ENCODE data around the gene SGIP1.

Gene SGIP1

GRCh38 chr1:66633159-66633558 lies 99.2 kb downstream of the SGIP1 start:
- DNase-seq (ENCODE audit: low read depth) = peak; percentile 64
- no peak overlapping the region for H3K4me3 ChIP-seq (ENCODE audit: low read length)
- TF ChIP-seq CTCF (conservative IDR thresholded peaks at IDR 0.05; ENCODE audit: low read depth, low read length) = no peak

GRCh38 chr1:66637146-66637545 lies 103.2 kb downstream of the SGIP1 start:
- H3K4me3 ChIP-seq (ENCODE audit: low read length) = no peak overlapping the region
- DNase-seq (ENCODE audit: low read depth) = no peak
- no peak for TF ChIP-seq CTCF (conservative IDR thresholded peaks at IDR 0.05; ENCODE audit: low read depth, low read length)

GRCh38 chr1:66641891-66642473 lies 108.0 kb downstream of the SGIP1 start:
- no peak for DNase-seq (ENCODE audit: low read depth)
- H3K4me3 ChIP-seq (ENCODE audit: low read length) = no peak overlapping the region
- TF ChIP-seq CTCF (conservative IDR thresholded peaks at IDR 0.05; ENCODE audit: low read depth, low read length) = no peak

GRCh38 chr1:66642992-66643391 lies 109.0 kb downstream of the SGIP1 start:
- H3K4me3 ChIP-seq (ENCODE audit: low read length) = no peak overlapping the region
- no peak for TF ChIP-seq CTCF (conservative IDR thresholded peaks at IDR 0.05; ENCODE audit: low read depth, low read length)
- no peak for DNase-seq (ENCODE audit: low read depth)

- no peak for DNase-seq (ENCODE audit: low read depth)
- TF ChIP-seq CTCF (conservative IDR thresholded peaks at IDR 0.05; ENCODE audit: low read depth, low read length) = no peak
- no peak overlapping the region for H3K4me3 ChIP-seq (ENCODE audit: low read length)
These were observed 110.4 kb downstream of the SGIP1 start for GRCh38 chr1:66644331-66644730.

- no peak for TF ChIP-seq CTCF (conservative IDR thresholded peaks at IDR 0.05; ENCODE audit: low read depth, low read length)
- no peak for DNase-seq (ENCODE audit: low read depth)
- no peak overlapping the region for H3K4me3 ChIP-seq (ENCODE audit: low read length)
These were observed 115.1 kb downstream of the SGIP1 start for GRCh38 chr1:66648901-66649595.

GRCh38 chr1:66652556-66652955 lies 118.6 kb downstream of the SGIP1 start:
- no peak for DNase-seq (ENCODE audit: low read depth)
- H3K4me3 ChIP-seq (ENCODE audit: low read length) = no peak overlapping the region
- no peak for TF ChIP-seq CTCF (conservative IDR thresholded peaks at IDR 0.05; ENCODE audit: low read depth, low read length)

All from retinal pigment epithelial cell (primary cell).